ENCODE data around the gene TRPV3.

DNA sequence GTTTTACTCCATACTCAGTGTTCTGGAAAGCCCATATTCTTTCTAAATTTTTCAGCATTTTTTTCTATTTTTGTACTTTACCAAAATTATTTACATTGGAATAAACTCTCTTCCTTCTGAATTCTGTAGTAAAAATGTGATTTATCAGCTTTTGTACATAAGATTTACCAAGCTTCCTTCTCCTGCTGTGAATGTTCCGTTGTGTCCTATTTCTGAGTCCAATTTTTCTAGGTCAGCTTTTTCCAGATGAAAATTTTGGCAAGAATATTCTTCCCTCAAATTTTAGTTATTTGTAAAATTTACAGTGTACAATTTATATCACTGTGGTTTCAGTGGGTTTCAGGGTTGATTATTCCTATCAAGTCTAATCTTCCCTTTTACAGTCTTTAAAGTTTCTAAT, 54.3 kb downstream of the TRPV3 start:
- TF ChIP-seq, protein P1, sequence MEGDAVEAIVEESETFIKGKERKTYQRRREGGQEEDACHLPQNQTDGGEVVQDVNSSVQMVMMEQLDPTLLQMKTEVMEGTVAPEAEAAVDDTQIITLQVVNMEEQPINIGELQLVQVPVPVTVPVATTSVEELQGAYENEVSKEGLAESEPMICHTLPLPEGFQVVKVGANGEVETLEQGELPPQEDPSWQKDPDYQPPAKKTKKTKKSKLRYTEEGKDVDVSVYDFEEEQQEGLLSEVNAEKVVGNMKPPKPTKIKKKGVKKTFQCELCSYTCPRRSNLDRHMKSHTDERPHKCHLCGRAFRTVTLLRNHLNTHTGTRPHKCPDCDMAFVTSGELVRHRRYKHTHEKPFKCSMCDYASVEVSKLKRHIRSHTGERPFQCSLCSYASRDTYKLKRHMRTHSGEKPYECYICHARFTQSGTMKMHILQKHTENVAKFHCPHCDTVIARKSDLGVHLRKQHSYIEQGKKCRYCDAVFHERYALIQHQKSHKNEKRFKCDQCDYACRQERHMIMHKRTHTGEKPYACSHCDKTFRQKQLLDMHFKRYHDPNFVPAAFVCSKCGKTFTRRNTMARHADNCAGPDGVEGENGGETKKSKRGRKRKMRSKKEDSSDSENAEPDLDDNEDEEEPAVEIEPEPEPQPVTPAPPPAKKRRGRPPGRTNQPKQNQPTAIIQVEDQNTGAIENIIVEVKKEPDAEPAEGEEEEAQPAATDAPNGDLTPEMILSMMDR (IDR thresholded peaks at IDR 0.05): no peak
- TF ChIP-seq EP300 (IDR thresholded peaks at IDR 0.05): no peak
